Heart left ventricle (tissue), 16 donors: ENCODE results near the gene TXNRD2. TPM values are rescaled to one million over a fixed set of nuclear protein-coding genes. Genes with fewer than 3 reads are reported as not detected.

Experiments
- ATAC-seq, 4 donors: fragments of 200-7000 bp; cut with Tn5 transposase; one replicate each; pipeline ENCODE4 v1.9.1; 2020 to 2022; ENCODE audit warnings: moderate library complexity in 4 of 4, mild to moderate bottlenecking in 3 of 4, moderate number of reproducible peaks in 1 of 4
- DNase-seq, 5 donors: peaks; one replicate each; pipeline ENCODE4 v3.0.0-alpha.2; 2020
- H3K27ac ChIP-seq, 12 donors: fragments of 200-600 bp; sonication (generic) in 4 of 12; one replicate each; pipeline versions ENCODE4 v1.5.0 to v1.8.0; 2016 to 2022; ENCODE audit warnings: mild to moderate bottlenecking in 2 of 12
- H3K27me3 ChIP-seq, 9 donors: fragments of 200-600 bp; sonication (generic) in 2 of 9; one replicate each; pipeline versions ENCODE4 v1.5.1 to v1.8.0; 2016 to 2022; ENCODE audit warnings: mild to moderate bottlenecking in 3 of 9
- H3K36me3 ChIP-seq, 9 donors: fragments of 200-600 bp; sonication (generic) in 2 of 9; one replicate each; pipeline versions ENCODE4 v1.5.0 to v1.8.0; 2018 to 2022; ENCODE audit warnings: mild to moderate bottlenecking in 2 of 9
- H3K4me1 ChIP-seq, 12 donors: fragments of 200-600 bp; sonication (generic) in 4 of 12; one replicate each; pipeline versions ENCODE4 v1.5.0 to v1.8.0; 2016 to 2022; ENCODE audit warnings: mild to moderate bottlenecking in 3 of 12
- H3K4me3 ChIP-seq, 12 donors: fragments of 200-600 bp; sonication (generic) in 4 of 12; one replicate each; pipeline versions ENCODE4 v1.5.0 to v1.8.0; 2017 to 2022; ENCODE audit warnings: mild to moderate bottlenecking in 9 of 12, moderate library complexity in 4 of 12
- H3K9me3 ChIP-seq, 12 donors: fragments of 200-600 bp; sonication (generic) in 4 of 12; one replicate each; pipeline versions ENCODE4 v1.5.0 to v1.8.0; 2016 to 2022; ENCODE audit warnings: mild to moderate bottlenecking in 1 of 12
- CTCF ChIP-seq, 12 donors: fragments of 200-600 bp; sonication (generic) in 4 of 12; IDR thresholded peaks; one replicate each; pipeline versions ENCODE4 v1.5.0 to v1.8.0; 2018 to 2022; ENCODE audit warnings: antibody characterized with exemption in 12 of 12, mild to moderate bottlenecking in 5 of 12
- POLR2A ChIP-seq, 2 donors: fragments of 450-650 bp; IDR thresholded peaks; one replicate each; pipeline ENCODE4 v1.6.1; 2017; ENCODE audit warnings: antibody characterized with exemption in 2 of 2, mild to moderate bottlenecking in 2 of 2, moderate library complexity in 2 of 2
- WGBS, 4 donors: extraction: QIAGEN DNeasy Blood & Tissue Kit in 2 of 4; methylation state at CpG; one replicate each; pipeline versions ENCODE4 v1.1.5 to v1.1.7; 2013 to 2018; 5-methylcytosine and 5-hydroxymethylcytosine counted together
- intact Hi-C, 10 donors: fragments of 100-400 bp; cut with DNase I; formaldehyde crosslinking; loops; one replicate each; pipeline versions ENCODE4 v1.11.1 to v1.14.2; 2022
- polyA plus RNA-seq, 2 donors: library from polyadenylated mRNA; stranded (reverse); fragments of 200-250 nt; gene quantifications; one replicate each; pipeline ENCODE4 v1.2.3, GENCODE V29; 2013
- total RNA-seq, 9 donors: library from RNA; depleted of rRNA in 2 of 9; stranded (reverse); fragments of >200 nt in 2 of 9; fragmentation: NEBNext Ultra II Directional in 3 of 9; extraction: Animal tissue kit (Norgen Biotek cat#: 25700) in 3 of 9; gene quantifications; one replicate each; pipeline versions ENCODE4 v1.1.0 to v1.2.4, GENCODE V29; 2016 to 2023
- donor health status: ischemic (EF 13 %, LVEDD 7.1; RV severe dilation, severe dysfunction).
- donor health status: healthy with polysubstance abuse.
- donor health status: DM: no; HTN: yes; CAD: no.
- donor health status: DM: no; HTN: no; CAD: no.
- donor health status: ischemic (EF 25% LVEDD 6.9; RV normal size, moderate dysfunction).
- donor health status: ischemic (EF 25% LVEDD 5.7; RV mildly dilated, moderate dysfunction).
- donor health status: healthy.
- donor health status: DM: yes; HTN: yes; CAD: no.
- donor health status: ischemic (EF 35%, LVEDD 5.7; RV mildly dilated, moderate dysfunction).
- donor health status: nonischemic (EF 11% LVEDD 7.7; RV severe dilation, severe dysfunction).
- donor health status: DM: yes; HTN: yes; CAD: no.
- donor health status: PGD.
- donor health status: ischemic (EF 29% LVEDD 5.4; RV normal size, mild dysfunction).
- donor health status: nonischemic (EF 23%, LVEDD 6.1; RV moderate dilation, normal function).

Gene TXNRD2
- total and polyA plus RNA-seq, 11 donors: 23.4 to 60.2 (median 33.5) TPM

- no peak overlapping the region for H3K27ac ChIP-seq
- peaks cover 0 to 32% (median 18%) of the 10 kb centered on the region in 12 donors for H3K4me1 ChIP-seq
- WGBS, 4 donors: 94 to 96% (median 95%) methylated on average over 2 of the region's 2 CpGs
- intact Hi-C loops: no loop called here
- DNase-seq: no peak
- TF ChIP-seq CTCF (IDR thresholded peaks at IDR 0.05): no peak
- no peak for TF ChIP-seq POLR2A (IDR thresholded peaks at IDR 0.05)
- ATAC-seq: no peak
- H3K9me3 ChIP-seq: peaks cover 0 to 4% (median 0%) of the 10 kb centered on the region in 12 donors
- no peak overlapping the region for H3K4me3 ChIP-seq
- H3K27me3 ChIP-seq: no peaks in the 10 kb centered on the region
- H3K36me3 ChIP-seq: peaks cover 0 to 25% (median 14%) of the 10 kb centered on the region in 9 donors
These were observed 94.3 kb downstream of the TXNRD2 start for GRCh38 chr22:19847345-19847632.

- no peak for TF ChIP-seq POLR2A (IDR thresholded peaks at IDR 0.05)
- no peak for TF ChIP-seq CTCF (IDR thresholded peaks at IDR 0.05)
- Histone ChIP-seq H3K27me3 (no peaks in the 10 kb centered on the region), H3K4me1 (peaks cover 0 to 33% (median 18%) of the 10 kb centered on the region in 12 donors), H3K4me3 (no peak overlapping the region), H3K27ac (no peak overlapping the region), H3K9me3 (peaks cover 0 to 4% (median 0%) of the 10 kb centered on the region in 12 donors), H3K36me3 (peaks cover 0 to 22% (median 11%) of the 10 kb centered on the region in 9 donors)
- no peak for ATAC-seq
- intact Hi-C loops: no loop called here
- WGBS, 4 donors: 87 to 93% (median 89%) methylated on average over 6 to 9 of the region's 9 CpGs
- DNase-seq: no peak
These were observed 94.8 kb downstream of the TXNRD2 start for GRCh38 chr22:19846620-19847344.

- H3K4me3 ChIP-seq: peak overlapping the region in 1 of 12 donors; percentile 24
- DNase-seq (peak in 1 of 5 donors; percentile 22), ATAC-seq (no peak)
- H3K4me1 ChIP-seq: peaks cover 0 to 33% (median 18%) of the 10 kb centered on the region in 12 donors
- H3K27ac ChIP-seq: peak overlapping the region in 4 of 12 donors; percentile 9 to 85 (median 37)
- no peaks in the 10 kb centered on the region for H3K27me3 ChIP-seq
- intact Hi-C loops: no loop called here
- H3K9me3 ChIP-seq: peaks cover 0 to 4% (median 0%) of the 10 kb centered on the region in 12 donors
- H3K36me3 ChIP-seq: peaks cover 0 to 9% (median 2%) of the 10 kb centered on the region in 9 donors
- 81 to 86% (median 85%) methylated on average over 8 of the region's 8 CpGs for WGBS, 4 donors
- no peak for TF ChIP-seq CTCF (IDR thresholded peaks at IDR 0.05)
- no peak for TF ChIP-seq POLR2A (IDR thresholded peaks at IDR 0.05)
These were observed 96.4 kb downstream of the TXNRD2 start for GRCh38 chr22:19845054-19845722.

- 49 to 74% (median 57%) methylated on average over 8 to 18 of the region's 18 CpGs for WGBS, 4 donors
- Histone ChIP-seq H3K4me3 (peak overlapping the region in 1 of 12 donors; percentile 24), H3K27ac (peak overlapping the region in 7 of 12 donors; percentile 1 to 85 (median 19)), H3K36me3 (peaks cover 0 to 2% (median 0%) of the 10 kb centered on the region in 9 donors), H3K4me1 (peaks cover 0 to 33% (median 18%) of the 10 kb centered on the region in 12 donors), H3K9me3 (peaks cover 0 to 4% (median 0%) of the 10 kb centered on the region in 12 donors), H3K27me3 (no peaks in the 10 kb centered on the region)
- DNase-seq (peak; percentile 30 to 84 (median 64)), ATAC-seq (peak in 3 of 4 donors; percentile 71 to 76 (median 74))
- TF ChIP-seq CTCF (IDR thresholded peaks at IDR 0.05) (peak in 1 of 12 donors; percentile 13), POLR2A (IDR thresholded peaks at IDR 0.05) (peak in 1 of 2 donors; percentile 7)
- intact Hi-C loops: no loop called here
These were observed 97.1 kb downstream of the TXNRD2 start for GRCh38 chr22:19844377-19845053.
